ENCODE results near the gene WASHC2A.
"Not testable (repeated sequence)": the region's sequence is repeated elsewhere in the genome, so short reads cannot be mapped to it uniquely, and the experiment has no call there.

Gene WASHC2A

GRCh38 chr10:50052778-50053376 is 14.9 kb upstream of the WASHC2A start:
- not testable (repeated sequence) for FAIRE-seq; DNase-seq (ENCODE audit: insufficient read length, low spot score)

- DNase-seq (ENCODE audit: insufficient read length, low spot score); FAIRE-seq: not testable (repeated sequence)
Observed at GRCh38 chr10:50055494-50056292, 12.1 kb upstream of the WASHC2A start.

- not testable (repeated sequence) for DNase-seq (ENCODE audit: insufficient read length, low spot score); FAIRE-seq
Observed at GRCh38 chr10:50056654-50057053, 11.1 kb upstream of the WASHC2A start.

- FAIRE-seq; DNase-seq (ENCODE audit: insufficient read length, low spot score): not testable (repeated sequence)
Observed at GRCh38 chr10:50058727-50059126, 9.0 kb upstream of the WASHC2A start.

- not testable (repeated sequence) for DNase-seq (ENCODE audit: insufficient read length, low spot score); FAIRE-seq
Observed at GRCh38 chr10:50059946-50060345, 7.8 kb upstream of the WASHC2A start.

GRCh38 chr10:50061548-50061947 is 6.2 kb upstream of the WASHC2A start:
- DNase-seq (ENCODE audit: insufficient read length, low spot score); FAIRE-seq: not testable (repeated sequence)

GRCh38 chr10:50063100-50063499 is 4.7 kb upstream of the WASHC2A start:
- TF ChIP-seq POU2F2 (IDR thresholded peaks at IDR 0.05; ENCODE audit: low read depth, low read length): no peak
- TF ChIP-seq SPI1 (IDR thresholded peaks at IDR 0.05; ENCODE audit: low read depth, low read length): no peak
- no peak for TF ChIP-seq POLR2AphosphoS5 (IDR thresholded peaks at IDR 0.05; ENCODE audit: low read depth, low read length)
- TF ChIP-seq POLR2A (IDR thresholded peaks at IDR 0.05; ENCODE audit: low read depth, low read length): no peak
- no peak for TF ChIP-seq TAF1 (IDR thresholded peaks at IDR 0.05; ENCODE audit: low read depth, low read length)
- no peak for TF ChIP-seq PAX5 (IDR thresholded peaks at IDR 0.05; ENCODE audit: insufficient read depth, low read length, severe bottlenecking)
- no peak for FAIRE-seq
- DNase-seq (ENCODE audit: insufficient read length, low spot score): no peak

GRCh38 chr10:50068352-50068659 is 552 bp downstream of the WASHC2A start:
- not testable (repeated sequence) for FAIRE-seq; DNase-seq (ENCODE audit: insufficient read length, low spot score)

- FAIRE-seq; DNase-seq (ENCODE audit: insufficient read length, low spot score): not testable (repeated sequence)
Observed at GRCh38 chr10:50075139-50075538, 7.4 kb downstream of the WASHC2A start.

- not testable (repeated sequence) for DNase-seq (ENCODE audit: insufficient read length, low spot score); FAIRE-seq
Observed at GRCh38 chr10:50075544-50075943, 7.8 kb downstream of the WASHC2A start.

- not testable (repeated sequence) for DNase-seq (ENCODE audit: insufficient read length, low spot score); FAIRE-seq
Observed at GRCh38 chr10:50091304-50091703, 23.6 kb downstream of the WASHC2A start.

GRCh38 chr10:50092928-50093327 is 25.2 kb downstream of the WASHC2A start:
- FAIRE-seq: not testable (repeated sequence)

GRCh38 chr10:50094630-50095029 is 26.9 kb downstream of the WASHC2A start:
- DNase-seq (ENCODE audit: insufficient read length, low spot score); FAIRE-seq: not testable (repeated sequence)

More at GRCh38 chr10:50092928-50093327, 25.2 kb downstream of the WASHC2A start:
- DNase-seq (ENCODE audit: insufficient read length, low spot score): not testable (repeated sequence)

GRCh38 chr10:50095402-50095801 is 27.6 kb downstream of the WASHC2A start:
- not testable (repeated sequence) for FAIRE-seq

GRCh38 chr10:50096722-50097121 is 29.0 kb downstream of the WASHC2A start:
- not testable (repeated sequence) for FAIRE-seq

More at GRCh38 chr10:50095402-50095801, 27.6 kb downstream of the WASHC2A start:
- DNase-seq (ENCODE audit: insufficient read length, low spot score): not testable (repeated sequence)

GRCh38 chr10:50098645-50099044 is 30.9 kb downstream of the WASHC2A start:
- not testable (repeated sequence) for FAIRE-seq; DNase-seq (ENCODE audit: insufficient read length, low spot score)

More at GRCh38 chr10:50096722-50097121, 29.0 kb downstream of the WASHC2A start:
- DNase-seq (ENCODE audit: insufficient read length, low spot score): not testable (repeated sequence)

GRCh38 chr10:50101139-50101582 is 33.4 kb downstream of the WASHC2A start:
- not testable (repeated sequence) for DNase-seq (ENCODE audit: insufficient read length, low spot score); FAIRE-seq

GRCh38 chr10:50101747-50102146 is 34.0 kb downstream of the WASHC2A start:
- DNase-seq (ENCODE audit: insufficient read length, low spot score); FAIRE-seq: not testable (repeated sequence)

GRCh38 chr10:50102267-50102666 is 34.5 kb downstream of the WASHC2A start:
- FAIRE-seq: not testable (repeated sequence)

More at GRCh38 chr10:50102267-50102666, 34.5 kb downstream of the WASHC2A start:
- not testable (repeated sequence) for DNase-seq (ENCODE audit: insufficient read length, low spot score)

Measured in GM12891 (cell line).